GM19025 (cell line): ENCODE measurements around the gene SLC4A1.
A peak's percentile ranks its signal among the peaks of the same experiment; 100 is the strongest.

Experiments
- ATAC-seq: cut with Tn5 transposase; IDR thresholded peaks from one replicate; pipeline ENCODE4 v1.9.1; 2021; ENCODE audit warnings: mild to moderate bottlenecking, low read depth, moderate library complexity; ENCODE audit not compliant: unreplicated experiment

Gene SLC4A1

DNA sequence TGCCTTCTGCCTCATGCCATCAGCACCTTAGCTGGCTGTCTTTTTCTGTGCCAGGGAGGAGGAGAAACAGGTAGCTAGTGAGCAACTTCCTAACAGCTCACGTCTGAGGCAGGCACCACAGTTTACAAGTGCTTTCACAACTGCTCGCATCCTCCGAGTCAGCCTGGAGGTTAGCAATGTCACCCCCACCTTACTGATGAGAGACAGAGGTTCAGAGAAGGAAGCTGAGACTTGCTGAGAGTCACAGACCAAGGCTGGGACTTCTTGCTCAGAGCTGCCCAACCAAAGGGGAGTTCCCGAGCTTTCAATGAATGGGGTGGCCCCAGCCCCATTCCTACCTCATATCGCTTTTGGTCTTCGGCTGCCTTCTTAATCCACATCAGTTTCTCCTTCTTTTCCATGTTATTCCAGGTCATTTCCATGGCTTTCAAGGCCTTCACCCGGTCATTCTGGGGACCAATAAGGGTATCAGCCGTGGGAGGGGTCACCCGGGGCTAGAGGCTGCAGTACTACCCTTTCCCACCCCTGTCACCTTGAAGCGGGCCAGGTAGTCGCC lies 58.1 kb downstream of the SLC4A1 start:
- peak; percentile 23 for ATAC-seq

DNA sequence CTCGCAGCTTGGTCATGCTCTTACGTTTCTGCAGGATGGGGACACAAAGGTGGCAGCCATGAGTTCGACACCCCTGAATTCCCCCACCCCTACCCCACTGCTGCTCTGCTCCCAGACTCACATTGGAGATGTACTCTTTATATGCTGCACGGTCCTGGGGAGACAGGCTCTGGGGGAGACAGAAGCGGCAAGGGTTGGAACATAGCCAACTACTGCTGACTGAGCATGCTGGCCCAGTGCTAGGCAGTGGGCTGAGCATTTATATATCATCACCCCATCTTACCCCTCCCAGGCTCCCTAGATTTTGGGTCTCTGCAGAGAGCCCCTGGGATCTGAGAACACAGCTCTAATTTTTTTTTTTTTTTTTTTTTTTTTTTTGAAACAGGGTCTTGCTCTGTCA lies 60.2 kb downstream of the SLC4A1 start:
- ATAC-seq: no peak

DNA sequence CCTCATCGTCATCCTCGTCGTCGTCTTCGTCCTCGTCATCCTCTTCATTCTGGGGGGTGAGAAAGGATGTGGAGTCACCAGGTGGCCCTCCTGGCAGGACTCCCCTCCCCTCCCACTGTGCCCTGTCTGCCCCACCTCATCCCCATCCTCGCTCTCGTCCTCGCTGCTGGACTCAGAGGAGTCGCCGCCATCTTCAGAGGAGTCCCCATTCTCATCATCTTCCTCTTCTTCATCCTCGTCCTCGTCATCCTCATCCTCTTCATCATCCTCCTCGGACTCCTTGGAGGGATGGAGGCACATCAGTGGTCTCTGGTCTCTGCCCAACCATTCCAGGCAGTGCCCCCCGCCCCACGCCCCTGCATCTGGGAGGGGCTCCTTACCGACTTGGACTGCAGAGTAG lies 60.6 kb downstream of the SLC4A1 start:
- ATAC-seq: no peak

GRCh38 chr17:44206825-44207155 lies 61.1 kb downstream of the SLC4A1 start:
- no peak for ATAC-seq

DNA sequence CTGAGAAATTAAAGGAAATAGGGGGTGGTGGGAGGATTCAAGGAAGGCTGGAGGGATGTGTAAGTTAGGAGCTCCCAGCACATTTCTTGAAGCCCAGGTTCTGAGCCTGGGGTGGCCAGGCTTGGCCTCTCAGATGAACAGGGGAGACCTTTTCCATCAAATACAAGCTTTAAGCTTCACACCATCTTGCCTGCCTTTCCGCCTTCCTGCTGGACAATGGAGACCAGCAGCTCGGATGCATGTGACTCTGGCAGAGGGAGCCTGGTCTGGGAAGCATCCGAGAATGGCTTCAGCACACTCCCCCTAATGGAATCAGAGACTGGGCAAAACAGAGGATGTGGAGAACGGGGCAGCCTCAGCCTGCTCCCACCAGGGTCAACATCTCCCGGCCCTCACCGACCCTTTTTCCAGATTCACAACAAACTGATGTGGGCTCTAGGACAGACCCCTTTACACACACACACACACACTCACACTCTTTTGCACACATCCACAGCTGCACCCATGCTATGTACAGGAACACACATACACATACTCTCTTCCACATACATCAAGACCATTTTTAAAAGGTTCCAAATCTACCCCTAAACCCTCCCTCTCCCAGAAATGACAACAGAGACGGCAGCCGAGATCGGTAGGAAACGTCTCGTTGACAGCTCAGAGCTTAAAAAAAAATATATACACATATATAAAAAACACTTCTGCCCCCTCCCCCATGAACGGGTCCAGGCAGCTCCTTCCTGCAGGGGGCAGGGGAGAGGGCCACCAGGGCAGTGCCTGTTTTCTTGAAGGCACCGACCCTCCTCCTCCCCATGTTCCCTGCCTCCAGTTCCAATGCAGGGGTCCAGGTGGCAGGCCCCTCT lies 61.7 kb downstream of the SLC4A1 start:
- no peak for ATAC-seq

DNA sequence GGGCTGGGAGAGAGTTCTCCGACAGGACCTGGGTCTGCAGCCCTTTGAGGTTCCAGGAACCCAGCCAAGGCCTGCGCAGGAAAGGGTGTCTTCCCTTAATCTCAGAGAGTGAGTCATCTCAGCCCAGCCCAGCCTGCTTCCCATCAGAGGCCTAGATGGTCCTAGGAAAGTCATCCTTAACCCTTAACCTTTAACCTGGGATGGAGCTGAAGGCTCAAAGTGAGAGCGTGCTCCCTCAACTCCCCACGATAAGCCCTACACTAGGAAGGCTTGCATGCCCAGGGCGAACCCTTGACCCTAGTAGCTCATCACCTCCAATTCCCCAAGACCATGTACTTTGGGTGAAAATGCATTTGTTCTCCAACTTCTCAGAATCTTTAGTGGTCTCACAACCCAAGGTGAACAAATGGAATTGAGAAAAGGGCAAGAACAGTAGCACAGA lies 63.5 kb downstream of the SLC4A1 start:
- no peak for ATAC-seq

- no peak for ATAC-seq
Measured at GRCh38 chr17:44203731-44204440, 64.0 kb downstream of the SLC4A1 start.

DNA sequence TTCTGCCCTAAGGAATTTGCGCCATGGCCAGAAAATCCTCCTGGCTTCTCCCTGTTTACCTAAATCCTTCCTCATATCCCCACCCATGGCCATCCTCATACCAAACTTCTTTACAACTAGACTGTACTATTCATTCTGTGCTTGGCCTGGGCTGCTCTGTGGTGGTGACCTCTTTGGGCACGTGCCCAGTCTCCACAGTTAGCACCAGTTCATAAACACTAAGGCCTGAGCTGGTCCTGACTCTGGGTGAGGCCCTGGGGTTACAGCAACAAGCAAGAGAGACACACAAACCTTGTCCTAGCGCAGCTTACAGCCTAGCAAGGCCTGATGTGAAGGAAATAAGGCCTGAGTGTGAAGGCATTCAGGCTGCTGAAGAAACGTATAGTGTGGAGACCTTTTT lies 65.2 kb downstream of the SLC4A1 start:
- no peak for ATAC-seq

DNA sequence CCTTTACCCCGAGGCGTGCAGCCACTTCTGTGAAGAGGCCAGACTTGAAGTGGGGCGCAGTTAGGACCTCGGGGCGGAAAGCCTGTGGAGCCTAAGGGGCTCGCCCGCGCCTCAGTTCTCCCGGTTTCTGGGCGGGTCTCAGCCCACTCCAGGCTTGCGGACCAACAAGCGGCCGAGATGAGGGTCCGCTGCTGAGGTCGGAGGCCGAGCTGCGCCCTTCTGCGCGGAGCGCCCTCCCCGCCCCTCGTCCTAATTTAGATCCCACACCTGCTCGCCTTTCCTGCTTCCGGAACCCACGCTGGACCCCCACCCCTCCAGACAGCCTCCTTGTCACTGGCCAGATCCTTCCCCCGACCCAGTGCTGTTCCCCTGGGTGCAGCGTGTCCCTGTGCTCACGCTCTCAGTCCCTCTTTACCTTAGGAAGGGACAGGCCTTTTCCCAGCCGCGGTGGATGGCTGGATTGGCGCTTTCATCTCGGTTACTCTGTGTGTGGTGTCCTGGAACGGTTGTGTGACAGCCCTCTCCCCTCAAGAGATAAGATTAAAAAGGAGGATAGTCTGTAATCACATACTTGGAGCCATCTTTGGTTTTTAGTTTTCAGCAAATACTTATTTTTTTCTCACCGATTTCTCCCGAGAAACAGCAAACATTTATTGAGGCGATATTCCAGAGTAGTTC lies 67.3 kb downstream of the SLC4A1 start:
- ATAC-seq: no peak

- peak; percentile 74 for ATAC-seq
Measured at GRCh38 chr17:44199553-44200477, 68.1 kb downstream of the SLC4A1 start, which contains the start of gene ATXN7L3. Gene ATXN7L3, minus strand, starts transcription at chr17:44199884. Its CDS starts 1,814 bp downstream, at chr17:44198070.

GRCh38 chr17:44198721-44199552 lies 69.0 kb downstream of the SLC4A1 start:
- peak; percentile 21 for ATAC-seq
